HG03520 (cell line): ENCODE results near the gene OXSR1.
"Not testable (repeated sequence)": the region's sequence is repeated elsewhere in the genome, so short reads cannot be mapped to it uniquely, and the experiment has no call there.

Experiments used
- ATAC-seq: cut with Tn5 transposase; IDR thresholded peaks from one replicate; pipeline ENCODE4 v1.9.1; 2021; ENCODE audit warnings: mild to moderate bottlenecking, moderate library complexity; ENCODE audit not compliant: unreplicated experiment

OXSR1 gene

GRCh38 chr3:38141173-38141951, 24.0 kb upstream of the OXSR1 start:
- ATAC-seq = no peak

DNA sequence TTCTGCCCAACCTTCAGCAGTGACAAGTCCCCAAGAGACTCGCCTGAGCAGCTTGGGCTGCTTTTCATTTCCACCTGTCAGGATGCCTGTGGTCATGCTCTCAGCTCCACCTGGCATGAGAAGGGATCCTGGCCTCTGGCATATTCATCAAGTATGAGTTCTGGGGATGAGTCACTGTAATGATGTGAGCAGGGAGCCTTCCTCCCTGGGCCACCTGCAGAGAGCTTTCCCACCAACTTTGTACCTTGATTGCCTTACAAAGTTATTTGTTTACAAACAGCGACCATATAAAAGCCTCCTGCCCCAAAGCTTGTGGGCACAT, 23.4 kb upstream of the OXSR1 start:
- no peak for ATAC-seq

- no peak for ATAC-seq
Measured at GRCh38 chr3:38142959-38143358, 22.4 kb upstream of the OXSR1 start.

DNA sequence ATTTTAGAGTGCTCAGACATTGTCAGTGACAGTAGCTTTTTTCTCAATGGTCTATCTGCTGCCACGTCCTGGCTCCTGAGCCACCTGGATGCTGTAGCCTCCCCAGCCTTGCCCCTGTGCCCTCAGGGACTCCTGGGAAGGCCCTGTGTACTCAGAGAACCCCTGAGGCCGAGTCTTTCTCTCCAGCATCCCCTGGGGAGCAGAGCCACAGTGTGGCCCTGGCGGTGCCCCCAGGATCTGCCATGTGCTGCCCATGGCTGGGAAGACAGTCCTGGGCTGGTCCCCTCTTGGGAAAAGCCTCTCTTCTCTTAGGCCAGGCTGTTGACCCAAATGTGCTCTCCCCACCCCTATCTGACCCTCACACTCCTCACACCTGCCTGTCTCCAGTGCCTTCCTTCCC, 21.8 kb upstream of the OXSR1 start:
- ATAC-seq = no peak

DNA sequence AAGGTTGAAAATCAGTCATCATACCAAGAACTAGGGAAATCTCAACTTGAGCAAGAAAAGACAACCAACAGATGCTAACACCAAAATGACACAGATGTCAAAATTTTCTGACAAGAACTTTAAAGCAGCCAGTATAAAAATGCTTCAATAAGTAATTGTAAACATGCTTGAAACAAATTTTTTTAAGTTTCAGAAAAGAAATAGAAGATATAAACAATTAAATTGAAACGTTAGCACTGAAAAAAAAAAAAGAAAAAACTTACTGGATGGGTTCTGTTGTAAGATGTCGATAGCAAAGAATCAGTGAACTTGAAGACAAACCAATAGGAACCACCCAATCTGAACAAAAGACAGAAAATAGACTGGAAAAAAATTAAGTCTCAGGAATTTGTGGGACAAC, 18.8 kb upstream of the OXSR1 start:
- ATAC-seq = no peak

- no peak for ATAC-seq
Measured at GRCh38 chr3:38147421-38147820, 17.9 kb upstream of the OXSR1 start.

GRCh38 chr3:38148311-38148882, 16.9 kb upstream of the OXSR1 start:
- no peak for ATAC-seq

GRCh38 chr3:38149708-38150107, 15.6 kb upstream of the OXSR1 start:
- ATAC-seq = no peak

GRCh38 chr3:38150780-38151528, 14.4 kb upstream of the OXSR1 start:
- ATAC-seq = no peak

GRCh38 chr3:38151667-38152265, 13.6 kb upstream of the OXSR1 start:
- no peak for ATAC-seq

GRCh38 chr3:38152609-38153008, 12.7 kb upstream of the OXSR1 start:
- ATAC-seq = no peak

DNA sequence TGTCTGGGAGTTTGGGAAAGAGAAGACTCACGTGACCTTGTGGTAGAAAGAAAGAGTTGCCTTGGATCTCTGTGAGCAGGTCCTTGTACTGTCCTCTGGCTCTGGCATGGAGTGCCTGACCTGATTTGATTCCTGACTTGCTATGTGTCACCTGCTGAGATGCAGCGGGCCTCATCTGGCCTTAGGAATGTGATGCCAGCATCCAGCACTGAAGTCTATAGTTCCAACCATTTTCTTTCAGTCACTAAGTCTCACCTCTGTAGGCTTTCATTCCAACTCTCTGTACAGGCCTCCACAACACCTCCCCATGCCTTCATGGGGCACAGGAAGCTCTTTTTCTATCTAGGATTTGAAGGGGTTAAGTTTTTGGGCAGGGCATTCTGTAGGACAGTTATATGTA, 12.1 kb upstream of the OXSR1 start:
- ATAC-seq = no peak

DNA sequence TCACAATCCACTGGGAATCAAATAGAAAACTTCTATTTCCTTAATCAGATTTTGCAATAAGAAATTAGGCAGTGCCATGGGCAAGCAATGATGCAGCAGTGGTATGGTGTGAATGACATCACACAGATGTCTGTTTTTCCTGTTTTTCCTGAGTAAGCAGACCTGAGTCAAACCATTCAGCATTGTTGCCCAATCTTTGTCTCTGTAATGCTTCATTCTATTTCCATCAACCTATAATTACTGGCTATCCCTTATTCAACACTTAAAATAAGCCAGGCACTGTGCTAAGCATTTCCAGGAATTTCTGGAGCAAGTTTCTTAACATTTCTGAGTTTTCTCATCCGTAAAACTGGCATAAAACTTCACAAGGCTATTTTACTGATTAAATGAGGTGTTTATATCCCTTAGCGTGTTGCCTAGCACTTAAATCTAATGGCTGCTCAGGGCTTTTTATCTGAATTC, 11.3 kb upstream of the OXSR1 start:
- no peak for ATAC-seq

GRCh38 chr3:38154625-38155255, 10.6 kb upstream of the OXSR1 start:
- ATAC-seq = no peak

DNA sequence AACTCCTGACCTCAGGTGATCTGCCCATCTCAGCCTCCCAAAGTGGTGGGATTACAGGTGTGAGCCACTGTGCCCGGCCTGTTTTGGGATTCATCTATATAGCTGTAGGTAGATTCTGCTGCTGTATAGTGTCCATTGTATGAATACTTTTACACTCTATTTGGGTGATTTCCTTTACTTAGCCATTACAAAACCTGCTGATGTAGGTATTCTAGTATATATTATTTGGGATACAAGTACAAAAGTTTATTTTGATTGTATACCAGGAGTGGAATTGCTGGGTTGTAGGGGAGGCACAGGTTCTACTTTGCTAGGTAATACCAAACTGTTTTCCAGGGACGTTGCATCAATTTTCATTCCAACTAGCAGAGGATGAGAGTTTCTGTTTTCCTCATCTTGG, 9.5 kb upstream of the OXSR1 start:
- ATAC-seq = no peak

GRCh38 chr3:38157117-38157516, 8.2 kb upstream of the OXSR1 start:
- no peak for ATAC-seq

- no peak for ATAC-seq
Measured at GRCh38 chr3:38157595-38157994, 7.7 kb upstream of the OXSR1 start.

GRCh38 chr3:38158472-38158871, 6.9 kb upstream of the OXSR1 start:
- ATAC-seq = no peak

GRCh38 chr3:38160704-38161103, 4.6 kb upstream of the OXSR1 start:
- ATAC-seq = not testable (repeated sequence)

- ATAC-seq = no peak
Measured at GRCh38 chr3:38163117-38163840, 2.1 kb upstream of the OXSR1 start.
